HepG2 (cell line): ENCODE measurements around the gene TCAP. TPM values are rescaled to one million over a fixed set of nuclear protein-coding genes. Genes with fewer than 3 reads are reported as not detected.

Experiments
- EZH2 ChIP-seq: conservative IDR thresholded peaks from 2 replicates; pipeline ENCODE4 v1.6.1; 2012; ENCODE audit warnings: mild to moderate bottlenecking, low read depth, low read length, moderate library complexity
- GFI1 ChIP-seq: sonication (generic); formaldehyde crosslinking; IDR thresholded peaks from 2 replicates; pipeline ENCODE4 v1.5.0; 2020; ENCODE audit warnings: missing genetic modification reagents, mild to moderate bottlenecking, borderline replicate concordance
- GLI4 ChIP-seq: sonication (generic); formaldehyde crosslinking; IDR thresholded peaks from 2 replicates; pipeline ENCODE4 v1.5.1; 2020; ENCODE audit warnings: missing genetic modification reagents, mild to moderate bottlenecking, moderate library complexity, borderline replicate concordance
- GMEB2 ChIP-seq: IDR thresholded peaks from 2 replicates; pipeline ENCODE4 v1.6.1; 2016; ENCODE audit warnings: missing biosample characterization, missing genetic modification reagents, low read depth
- NFYB ChIP-seq: sonication (generic); formaldehyde crosslinking; IDR thresholded peaks from 2 replicates; pipeline ENCODE4 v1.4.0; 2020; ENCODE audit warnings: missing genetic modification reagents
- NR2C2 ChIP-seq: sonication (generic); formaldehyde crosslinking; IDR thresholded peaks from 2 replicates; pipeline ENCODE4 v1.4.0; 2020; ENCODE audit warnings: missing genetic modification reagents, mild to moderate bottlenecking, moderate library complexity, borderline replicate concordance
- PAX8 ChIP-seq: sonication (generic); formaldehyde crosslinking; IDR thresholded peaks from 2 replicates; pipeline ENCODE4 v1.8.0; 2022; ENCODE audit warnings: mild to moderate bottlenecking, missing genetic modification reagents, borderline replicate concordance
- SIX1 ChIP-seq: sonication (generic); formaldehyde crosslinking; IDR thresholded peaks from 2 replicates; pipeline ENCODE4 v1.4.0; 2020; ENCODE audit warnings: missing genetic modification reagents, borderline replicate concordance
- TEF ChIP-seq: sonication (generic); formaldehyde crosslinking; IDR thresholded peaks from 2 replicates; pipeline ENCODE4 v1.5.0; 2020; ENCODE audit warnings: missing genetic modification reagents
- TSC22D2 ChIP-seq: sonication (generic); formaldehyde crosslinking; IDR thresholded peaks from 2 replicates; pipeline ENCODE4 v1.5.1; 2020; ENCODE audit warnings: missing genetic modification reagents, mild to moderate bottlenecking, borderline replicate concordance
- ZNF101 ChIP-seq: sonication (generic); formaldehyde crosslinking; IDR thresholded peaks from 2 replicates; pipeline ENCODE4 v1.4.0; 2020; ENCODE audit warnings: mild to moderate bottlenecking, low read depth, missing genetic modification reagents, borderline replicate concordance
- ZNF550 ChIP-seq: sonication (generic); formaldehyde crosslinking; IDR thresholded peaks from 2 replicates; pipeline ENCODE4 v1.4.0; 2020; ENCODE audit warnings: mild to moderate bottlenecking, missing genetic modification reagents, borderline replicate concordance
- ZNF615 ChIP-seq: sonication (generic); formaldehyde crosslinking; IDR thresholded peaks from 2 replicates; pipeline ENCODE4 v1.5.0; 2020; ENCODE audit warnings: mild to moderate bottlenecking, missing genetic modification reagents, borderline replicate concordance
- polyA plus RNA-seq, 8 experiments: library from polyadenylated mRNA; depleted of rRNA in 3 of 8; stranded (reverse) in 7 of 8; unstranded in 1 of 8; fragments of >200 nt; fragmentation: Illumina TruSeq in 4 of 8; extraction: Trizol in 4 of 8; gene quantifications; 2 replicates each; pipeline versions ENCODE4 v1.2.1 to v1.2.3, GENCODE V29; 2011 to 2016; ENCODE audit warnings: low read depth in 4 of 8, missing spikeins in 1 of 8, mixed read lengths in 1 of 8; ENCODE audit not compliant: insufficient read depth in 1 of 8
- total RNA-seq, 5 experiments: library from RNA; depleted of rRNA; stranded (reverse); fragments of >200 nt; fragmentation: Illumina TruSeq; extraction: Trizol; gene quantifications; 2 replicates each; pipeline ENCODE4 v1.2.3, GENCODE V29; 2016; ENCODE audit warnings: low read depth in 1 of 5
- TF ChIP-seq, protein P1 (sequence below): sonication (generic); formaldehyde crosslinking; IDR thresholded peaks from 2 replicates; pipeline ENCODE4 v1.4.0; 2020; ENCODE audit warnings: missing genetic modification reagents, mild to moderate bottlenecking, borderline replicate concordance
- TF ChIP-seq, protein P2 (sequence below), 2 experiments: sonication (generic) in 1 of 2; formaldehyde crosslinking in 1 of 2; IDR thresholded peaks; 2 replicates each; pipeline versions ENCODE4 v1.6.1 to v1.9.0; 2014 to 2022; ENCODE audit warnings: antibody characterized with exemption in 1 of 2, borderline replicate concordance in 1 of 2, inconsistent platforms in 1 of 2, low read depth in 1 of 2, missing genetic modification reagents in 1 of 2

The TCAP gene
- total and polyA plus RNA-seq, 2 of the 13 experiments (the other 11 are each of a cell fraction or from before 2014, with no cell fraction given): 0.24 to 0.65 TPM

GRCh38 chr17:39621523-39622379 is 43.4 kb upstream of the TCAP start (continued):
- TF ChIP-seq, protein P1, sequence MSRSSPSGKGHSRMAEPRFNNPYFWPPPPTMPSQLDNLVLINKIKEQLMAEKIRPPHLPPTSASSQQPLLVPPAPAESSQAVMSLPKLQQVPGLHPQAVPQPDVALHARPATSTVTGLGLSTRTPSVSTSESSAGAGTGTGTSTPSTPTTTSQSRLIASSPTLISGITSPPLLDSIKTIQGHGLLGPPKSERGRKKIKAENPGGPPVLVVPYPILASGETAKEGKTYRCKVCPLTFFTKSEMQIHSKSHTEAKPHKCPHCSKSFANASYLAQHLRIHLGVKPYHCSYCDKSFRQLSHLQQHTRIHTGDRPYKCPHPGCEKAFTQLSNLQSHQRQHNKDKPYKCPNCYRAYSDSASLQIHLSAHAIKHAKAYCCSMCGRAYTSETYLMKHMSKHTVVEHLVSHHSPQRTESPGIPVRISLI: no peak; the same call in 1 of the 2 replicates
- TF ChIP-seq TEF (CRISPR knock-in tag) (no peak), NFYB (CRISPR knock-in tag) (no peak), NR2C2 (CRISPR knock-in tag) (no peak), EZH2 (0 out of 2 replicates have a peak, but pooled peaks have one; percentile 48), PAX8 (no peak), GFI1 (peak; percentile 28; the same call in 1 of the 2 replicates), ZNF615 (CRISPR knock-in tag) (0 out of 2 replicates have a peak, but pooled peaks have one; percentile 24), TSC22D2 (CRISPR knock-in tag) (peak; percentile 56; the same call in 1 of the 2 replicates), ZNF101 (CRISPR knock-in tag) (no peak), GMEB2 (CRISPR knock-in tag) (0 out of 2 replicates have a peak, but pooled peaks have one; percentile 28), GLI4 (CRISPR knock-in tag) (no peak), ZNF550 (CRISPR knock-in tag) (no peak), SIX1 (CRISPR knock-in tag) (peak; percentile 39; the same call in 1 of the 2 replicates)
- TF ChIP-seq, protein P2, sequence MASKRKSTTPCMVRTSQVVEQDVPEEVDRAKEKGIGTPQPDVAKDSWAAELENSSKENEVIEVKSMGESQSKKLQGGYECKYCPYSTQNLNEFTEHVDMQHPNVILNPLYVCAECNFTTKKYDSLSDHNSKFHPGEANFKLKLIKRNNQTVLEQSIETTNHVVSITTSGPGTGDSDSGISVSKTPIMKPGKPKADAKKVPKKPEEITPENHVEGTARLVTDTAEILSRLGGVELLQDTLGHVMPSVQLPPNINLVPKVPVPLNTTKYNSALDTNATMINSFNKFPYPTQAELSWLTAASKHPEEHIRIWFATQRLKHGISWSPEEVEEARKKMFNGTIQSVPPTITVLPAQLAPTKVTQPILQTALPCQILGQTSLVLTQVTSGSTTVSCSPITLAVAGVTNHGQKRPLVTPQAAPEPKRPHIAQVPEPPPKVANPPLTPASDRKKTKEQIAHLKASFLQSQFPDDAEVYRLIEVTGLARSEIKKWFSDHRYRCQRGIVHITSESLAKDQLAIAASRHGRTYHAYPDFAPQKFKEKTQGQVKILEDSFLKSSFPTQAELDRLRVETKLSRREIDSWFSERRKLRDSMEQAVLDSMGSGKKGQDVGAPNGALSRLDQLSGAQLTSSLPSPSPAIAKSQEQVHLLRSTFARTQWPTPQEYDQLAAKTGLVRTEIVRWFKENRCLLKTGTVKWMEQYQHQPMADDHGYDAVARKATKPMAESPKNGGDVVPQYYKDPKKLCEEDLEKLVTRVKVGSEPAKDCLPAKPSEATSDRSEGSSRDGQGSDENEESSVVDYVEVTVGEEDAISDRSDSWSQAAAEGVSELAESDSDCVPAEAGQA (IDR thresholded peaks at IDR 0.05; ENCODE audit: low read depth): no peak
- TF ChIP-seq, protein P2 (CRISPR knock-in tag; IDR thresholded peaks at IDR 0.05; ENCODE audit: borderline replicate concordance): no peak
